Epithelial cell of esophagus (primary cell): ENCODE data around the gene SHMT1.
"Not testable (repeated sequence)": the region's sequence is repeated elsewhere in the genome, so short reads cannot be mapped to it uniquely, and the experiment has no call there.

ENCODE experiments used
- DNase-seq: peaks from one replicate; pipeline ENCODE4 v3.0.0; 2010; ENCODE audit warnings: low read depth
- H3K4me3 ChIP-seq: 2 replicates; pipeline ENCODE4 v1.5.1; 2011; ENCODE audit warnings: mild to moderate bottlenecking, low read length, control low read depth
- CTCF ChIP-seq: IDR thresholded peaks from 2 replicates; pipeline ENCODE4 v1.5.1; 2011; ENCODE audit warnings: low read depth, mild to moderate bottlenecking, low read length, control low read depth, inconsistent platforms; ENCODE audit not compliant: insufficient read depth; ENCODE audit errors: missing control alignments

The SHMT1 gene

GRCh38 chr17:18382441-18383078, 19.2 kb upstream of the SHMT1 start:
- no peak overlapping the region for H3K4me3 ChIP-seq
- no peak for DNase-seq
- no peak for TF ChIP-seq CTCF

DNA sequence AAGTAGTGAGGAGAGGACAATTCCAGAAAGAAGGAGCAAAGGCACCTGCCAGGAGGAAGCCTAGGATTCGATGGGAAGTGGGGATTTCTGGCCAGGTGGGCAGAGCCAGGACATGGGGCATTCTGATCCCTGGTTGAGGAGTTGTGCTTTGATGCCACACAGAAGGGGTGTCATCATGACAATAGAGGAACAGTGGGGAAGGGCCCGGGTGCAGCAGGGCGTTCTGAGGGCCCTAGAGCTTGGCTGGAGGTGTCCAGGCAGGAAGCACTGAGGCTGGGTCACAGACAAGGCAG, 18.5 kb upstream of the SHMT1 start:
- no peak overlapping the region for H3K4me3 ChIP-seq
- no peak for DNase-seq
- no peak for TF ChIP-seq CTCF

DNA sequence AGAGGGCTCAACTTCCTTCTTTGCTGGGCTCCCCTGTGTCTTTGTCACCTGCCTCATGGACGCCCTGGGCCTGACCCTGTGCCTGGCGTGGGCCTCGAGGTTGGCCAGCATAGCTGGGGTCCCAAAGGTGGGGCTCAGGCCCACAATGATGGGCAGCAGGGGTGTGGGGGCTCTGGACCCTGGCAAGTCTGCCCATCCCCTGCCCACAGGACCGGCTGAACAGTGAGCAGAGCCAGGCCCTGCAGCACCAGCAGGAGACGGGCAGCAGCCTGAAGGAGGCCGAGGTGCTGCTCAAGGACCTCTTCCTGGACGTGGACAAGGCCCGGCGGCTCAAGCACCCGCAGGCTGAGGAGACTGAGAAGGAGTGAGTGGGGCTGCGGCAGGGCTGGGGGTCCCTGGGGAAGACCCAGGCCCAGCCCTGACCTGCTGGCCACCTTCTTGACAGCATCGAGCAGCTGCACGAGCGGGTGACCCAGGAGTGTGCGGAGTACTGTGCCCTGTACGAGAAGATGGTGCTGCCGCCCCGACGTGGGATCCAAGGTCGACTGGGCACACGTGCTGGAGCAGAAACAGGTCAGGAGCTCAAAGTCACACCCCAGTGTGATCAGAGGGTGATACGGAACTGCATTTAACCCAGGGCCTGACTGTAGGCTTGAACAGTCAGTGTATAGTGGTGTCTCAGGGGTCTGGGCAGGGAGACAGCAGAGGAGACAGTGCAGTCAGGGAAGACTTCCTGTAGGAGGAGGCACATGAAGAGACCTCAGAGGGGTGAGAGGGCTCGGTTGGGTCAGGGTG, 18.0 kb upstream of the SHMT1 start:
- TF ChIP-seq CTCF: no peak
- DNase-seq: no peak

GRCh38 chr17:18380471-18381157, 17.3 kb upstream of the SHMT1 start:
- no peak for DNase-seq
- no peak for TF ChIP-seq CTCF

More for the DNA sequence above, 18.0 kb upstream of the SHMT1 start:
- H3K4me3 ChIP-seq: no peak overlapping the region

GRCh38 chr17:18379246-18380146, 16.1 kb upstream of the SHMT1 start:
- no peak for TF ChIP-seq CTCF
- peak; percentile 32 for DNase-seq
- H3K4me3 ChIP-seq: peak overlapping the region; percentile 5

More at GRCh38 chr17:18380471-18381157, 17.3 kb upstream of the SHMT1 start:
- H3K4me3 ChIP-seq: no peak overlapping the region

DNA sequence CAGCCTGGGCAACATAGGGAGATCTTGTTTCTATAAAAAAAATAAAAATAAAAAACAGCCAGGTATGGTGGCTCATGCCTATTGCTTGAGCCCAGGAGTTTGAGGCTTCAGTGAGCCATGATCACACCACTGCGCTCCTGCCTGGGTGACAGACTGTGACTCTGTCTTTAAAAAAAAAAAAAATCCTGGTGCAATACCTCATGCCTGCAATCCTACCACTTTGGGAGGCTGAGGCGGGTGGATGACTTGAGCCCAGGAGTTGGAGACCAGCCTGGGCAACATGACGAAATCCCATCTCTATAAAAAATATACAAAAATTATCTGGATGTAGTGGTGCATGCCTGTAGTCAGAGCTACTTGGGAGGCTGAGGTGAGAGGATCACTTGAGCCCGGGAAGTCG, 15.3 kb upstream of the SHMT1 start:
- peak overlapping the region; percentile 56 for H3K4me3 ChIP-seq
- not testable (repeated sequence) for DNase-seq

DNA sequence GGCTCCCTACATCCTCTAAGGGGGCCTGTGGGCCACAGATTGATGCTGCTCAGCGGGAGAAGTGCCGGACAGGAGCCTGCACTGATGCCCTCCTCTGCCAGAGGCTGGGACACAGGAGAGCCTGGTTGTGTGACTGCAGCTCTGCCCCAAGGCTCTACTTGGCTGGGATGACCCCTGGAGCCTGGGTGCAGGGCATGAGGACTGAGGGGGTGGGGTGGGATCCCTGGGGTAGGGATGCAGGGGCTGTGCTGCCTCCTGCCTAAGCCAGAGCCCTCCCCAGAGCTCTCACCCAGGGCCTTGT, 14.8 kb upstream of the SHMT1 start:
- no peak for TF ChIP-seq CTCF
- H3K4me3 ChIP-seq: peak overlapping the region; percentile 56
- DNase-seq: no peak
